Fibroblast of the aortic adventitia (primary cell): ENCODE results near the gene HINT1. TPM values are rescaled to one million over a fixed set of nuclear protein-coding genes. Genes with fewer than 3 reads are reported as not detected.
"Not testable (repeated sequence)": the region's sequence is repeated elsewhere in the genome, so short reads cannot be mapped to it uniquely, and the experiment has no call there.

ENCODE experiments used
- DNase-seq: peaks from one replicate; pipeline ENCODE4 v3.0.0-alpha.2; 2010; ENCODE audit warnings: low read depth
- H3K4me3 ChIP-seq: 2 replicates; pipeline ENCODE4 v1.5.1; 2011; ENCODE audit warnings: low read depth, mild to moderate bottlenecking, control low read depth, low read length, moderate library complexity
- CTCF ChIP-seq: IDR thresholded peaks from 2 replicates; pipeline ENCODE4 v1.5.1; 2011; ENCODE audit warnings: mild to moderate bottlenecking, low read length, control low read depth, inconsistent platforms; ENCODE audit not compliant: insufficient read depth
- total RNA-seq: library from RNA; depleted of rRNA; stranded (reverse); fragments of >200 nt; gene quantifications from 2 replicates; pipeline ENCODE4 v1.2.3, GENCODE V29; 2012; ENCODE audit warnings: low replicate concordance

HINT1 gene
- total RNA-seq, 1 donor: 152 TPM

- no peak overlapping the region for H3K4me3 ChIP-seq
- DNase-seq: no peak
- no peak for TF ChIP-seq CTCF
These were observed 30.6 kb upstream of the HINT1 start for GRCh38 chr5:131195696-131196095.

GRCh38 chr5:131194725-131195124 is 29.7 kb upstream of the HINT1 start:
- DNase-seq: no peak
- no peak for TF ChIP-seq CTCF
- no peak overlapping the region for H3K4me3 ChIP-seq

GRCh38 chr5:131193897-131194296 is 28.8 kb upstream of the HINT1 start:
- DNase-seq, H3K4me3 ChIP-seq: not testable (repeated sequence)

GRCh38 chr5:131193106-131193505 is 28.1 kb upstream of the HINT1 start:
- peak; percentile 89 for DNase-seq
- TF ChIP-seq CTCF: no peak

GRCh38 chr5:131186561-131187256 is 21.7 kb upstream of the HINT1 start:
- no peak overlapping the region for H3K4me3 ChIP-seq
- DNase-seq: peak; percentile 36
- TF ChIP-seq CTCF: no peak

More at GRCh38 chr5:131193106-131193505, 28.1 kb upstream of the HINT1 start:
- no peak overlapping the region for H3K4me3 ChIP-seq

- no peak overlapping the region for H3K4me3 ChIP-seq
- DNase-seq: no peak
- TF ChIP-seq CTCF: no peak
These were observed 20.6 kb upstream of the HINT1 start for GRCh38 chr5:131185523-131186104.

- DNase-seq: no peak
- no peak for TF ChIP-seq CTCF
- H3K4me3 ChIP-seq: no peak overlapping the region
These were observed 17.8 kb upstream of the HINT1 start for GRCh38 chr5:131182839-131183238.
